ENCODE results near the gene CCDC186. TPM values are rescaled to one million over a fixed set of nuclear protein-coding genes. Genes with fewer than 3 reads are reported as not detected.

CCDC186 gene
- total and polyA plus RNA-seq, 2 of the 4 experiments (the other 2 are of a cell fraction) = 3.0 to 6.1 TPM

DNA sequence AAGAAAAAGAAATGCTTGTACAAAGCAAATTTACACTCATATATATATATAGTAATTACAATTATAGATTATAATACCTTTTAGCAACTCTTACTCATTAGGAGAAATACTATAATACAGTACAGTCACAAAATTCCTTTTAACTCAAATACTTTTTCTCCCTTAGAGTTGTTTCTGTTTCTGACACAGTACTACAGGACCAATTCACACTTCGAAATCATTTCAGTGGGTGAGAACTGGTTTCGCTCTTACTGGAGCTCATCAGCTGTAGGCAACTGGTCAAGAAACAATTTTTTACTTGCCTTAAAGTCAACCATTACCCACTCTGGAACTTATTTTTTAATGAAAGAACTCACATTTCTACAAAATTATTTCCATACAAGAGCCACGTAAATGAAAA lies 6.0 kb downstream of the CCDC186 start:
- ChIA-PET POLR2A (ENCODE audit: unreplicated experiment) (no interaction called here), CTCF (no interaction called here)
- H2AK9ac ChIP-seq (replicated peaks; ENCODE audit: low read depth, low read length, poor library complexity) = no peak overlapping the region
- no peak overlapping the region for H3K4me2 ChIP-seq (ENCODE audit: low read depth, low read length)
- no peaks in the 10 kb centered on the region for H3K27me3 ChIP-seq (ENCODE audit: control insufficient read depth, insufficient read depth, low read length)
- TF ChIP-seq BHLHE40 (IDR thresholded peaks at IDR 0.05; ENCODE audit: low read depth, low read length) = no peak
- no peak for TF ChIP-seq POLR2A (IDR thresholded peaks at IDR 0.05; ENCODE audit: low read depth, low read length)
- TF ChIP-seq CTCF (conservative IDR thresholded peaks at IDR 0.05; ENCODE audit: low read depth, low read length) = no peak
- no peak for TF ChIP-seq CEBPB (IDR thresholded peaks at IDR 0.05; ENCODE audit: low read depth, low read length)
- TF ChIP-seq MXI1 (IDR thresholded peaks at IDR 0.05; ENCODE audit: borderline replicate concordance, low read depth, low read length) = no peak
- TF ChIP-seq, protein P1, sequence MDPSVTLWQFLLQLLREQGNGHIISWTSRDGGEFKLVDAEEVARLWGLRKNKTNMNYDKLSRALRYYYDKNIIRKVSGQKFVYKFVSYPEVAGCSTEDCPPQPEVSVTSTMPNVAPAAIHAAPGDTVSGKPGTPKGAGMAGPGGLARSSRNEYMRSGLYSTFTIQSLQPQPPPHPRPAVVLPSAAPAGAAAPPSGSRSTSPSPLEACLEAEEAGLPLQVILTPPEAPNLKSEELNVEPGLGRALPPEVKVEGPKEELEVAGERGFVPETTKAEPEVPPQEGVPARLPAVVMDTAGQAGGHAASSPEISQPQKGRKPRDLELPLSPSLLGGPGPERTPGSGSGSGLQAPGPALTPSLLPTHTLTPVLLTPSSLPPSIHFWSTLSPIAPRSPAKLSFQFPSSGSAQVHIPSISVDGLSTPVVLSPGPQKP (IDR thresholded peaks at IDR 0.05; ENCODE audit: borderline replicate concordance, low read depth, low read length) = no peak
- TF ChIP-seq, protein P2, sequence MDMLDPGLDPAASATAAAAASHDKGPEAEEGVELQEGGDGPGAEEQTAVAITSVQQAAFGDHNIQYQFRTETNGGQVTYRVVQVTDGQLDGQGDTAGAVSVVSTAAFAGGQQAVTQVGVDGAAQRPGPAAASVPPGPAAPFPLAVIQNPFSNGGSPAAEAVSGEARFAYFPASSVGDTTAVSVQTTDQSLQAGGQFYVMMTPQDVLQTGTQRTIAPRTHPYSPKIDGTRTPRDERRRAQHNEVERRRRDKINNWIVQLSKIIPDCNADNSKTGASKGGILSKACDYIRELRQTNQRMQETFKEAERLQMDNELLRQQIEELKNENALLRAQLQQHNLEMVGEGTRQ (IDR thresholded peaks at IDR 0.05; ENCODE audit: low read depth, low read length) = no peak
- TF ChIP-seq RFX5 (IDR thresholded peaks at IDR 0.05; ENCODE audit: low read depth, low read length) = no peak
- TF ChIP-seq SMC3 (IDR thresholded peaks at IDR 0.05; ENCODE audit: low read depth, low read length) = no peak
- H3K14ac ChIP-seq (replicated peaks; ENCODE audit: low read depth, low read length) = no peak overlapping the region
- H4K20me1 ChIP-seq (ENCODE audit: insufficient read depth, low read length) = no peaks in the 10 kb centered on the region
- no peak overlapping the region for H2AFZ ChIP-seq (replicated peaks; ENCODE audit: low read length, poor library complexity)
- no peak overlapping the region for H3K9ac ChIP-seq (ENCODE audit: low read depth, low read length)
- no peak overlapping the region for H2BK120ac ChIP-seq (ENCODE audit: low read depth, low read length)
- peaks cover 11 to 24% of the 10 kb centered on the region in 2 experiments for H3K79me1 ChIP-seq (ENCODE audit: low read depth in 1 of 2, low read length in 2 of 2)
- no peak overlapping the region for H4K8ac ChIP-seq (ENCODE audit: low read depth in 2 of 2, low read length in 2 of 2)
- no peak overlapping the region for H4K91ac ChIP-seq (ENCODE audit: insufficient read depth, low read depth, low read length)
- 92% methylated on average over 2 of the region's 3 CpGs; no CpG with 5 or more reads in 1 of the 2 experiments for whole genome bisulfite sequencing, 2 experiments (ENCODE audit: extremely low coverage in 2 of 2, insufficient read length in 1 of 2)
- H2BK20ac ChIP-seq (ENCODE audit: low read depth, low read length) = no peak overlapping the region
- H3K9me3 ChIP-seq (ENCODE audit: control insufficient read depth, insufficient read depth, low read length) = peaks cover 4% of the 10 kb centered on the region
- H3K9me1 ChIP-seq (ENCODE audit: insufficient read depth, low read length) = no peaks in the 10 kb centered on the region
- H4K5ac ChIP-seq (ENCODE audit: low read depth, low read length) = no peak overlapping the region
- no peak overlapping the region for H2BK5ac ChIP-seq (ENCODE audit: low read depth, low read length, poor library complexity, severe bottlenecking)
- dilution Hi-C loops (cut with HindIII; ENCODE audit: low sequenced_read_pairs, unreplicated experiment) (no loop called here), in situ Hi-C loops (cut with MboI; ENCODE audit: low sequenced_read_pairs) (no loop called here), intact Hi-C loops (cut with micrococcal nuclease) (no loop called here)
- no peak overlapping the region for H3K27ac ChIP-seq (ENCODE audit: insufficient read depth, low read length)
- H3K4ac ChIP-seq (ENCODE audit: low read depth, low read length) = no peak overlapping the region
- H3K36me3 ChIP-seq (ENCODE audit: control insufficient read depth, insufficient read depth, low read length) = no peaks in the 10 kb centered on the region
- H2AK5ac ChIP-seq (ENCODE audit: low read depth, low read length) = no peak overlapping the region
- ATAC-seq (ENCODE audit: low read depth) = no peak
- no peak overlapping the region for H3K23ac ChIP-seq (ENCODE audit: low read depth, low read length)
- BruUV-seq (replicated peaks) = no TSS peak
- no peak overlapping the region for H3K4me3 ChIP-seq (ENCODE audit: insufficient read depth, low read depth, low read length)
- no peak overlapping the region for H2BK15ac ChIP-seq (ENCODE audit: low read depth, low read length)
- H3K56ac ChIP-seq (ENCODE audit: extremely low read depth, insufficient read depth, low read length) = no peak overlapping the region
- no peak overlapping the region for H3K18ac ChIP-seq (ENCODE audit: low read depth, low read length)
- H3K4me1 ChIP-seq (ENCODE audit: control insufficient read depth, insufficient read depth, low read length) = no peaks in the 10 kb centered on the region
- DNase-seq = no peak
